ENCODE measurements around the gene TMEM164.

Gene TMEM164

DNA sequence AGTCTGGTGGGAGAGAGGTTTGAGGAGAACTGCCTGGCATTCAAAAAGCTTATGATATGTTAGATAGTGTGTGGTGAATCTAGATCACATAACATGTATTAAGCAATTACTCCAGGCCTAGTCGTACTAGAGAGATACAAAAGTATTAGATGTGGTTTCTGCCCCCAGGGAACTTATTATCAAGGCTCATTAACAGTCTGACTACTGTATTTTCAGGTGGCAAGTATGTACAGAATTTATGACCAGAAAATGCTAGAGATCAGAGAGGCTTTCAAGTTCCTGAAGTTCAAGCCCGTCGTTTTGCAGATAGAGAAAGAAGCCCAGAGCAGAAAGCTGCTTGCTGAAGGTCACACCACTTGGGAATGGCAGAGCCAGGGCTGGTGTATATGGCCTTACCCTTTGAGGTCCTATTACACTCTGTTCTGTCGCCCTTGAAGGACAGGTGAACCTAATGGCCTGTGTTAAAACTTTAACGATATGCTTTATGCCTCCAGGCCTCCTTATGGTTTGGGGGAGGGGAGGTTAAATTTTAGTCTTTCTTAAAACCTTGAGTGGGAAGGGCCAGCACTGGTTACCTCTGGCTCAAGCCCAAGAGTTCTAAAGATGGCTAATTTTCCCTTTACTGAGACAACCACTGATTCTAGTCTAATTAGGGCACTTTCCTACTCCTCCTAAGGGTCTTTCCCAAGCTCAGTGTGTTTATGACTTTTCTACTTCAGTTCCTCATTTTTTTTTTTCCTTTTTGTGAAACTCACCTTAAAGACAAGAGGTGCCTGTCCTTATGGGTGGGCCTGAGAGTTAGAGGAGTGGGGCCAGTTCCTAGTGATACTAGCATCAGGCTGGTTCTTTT lies 19.9 kb downstream of the TMEM164 start:
- no peak for DNase-seq (ENCODE audit: low spot score)
- no peak for TF ChIP-seq CTCF (conservative IDR thresholded peaks at IDR 0.05; ENCODE audit: low read depth)
- CTCF ChIA-PET, result no interaction called here
- H3K27ac ChIP-seq, result no peak overlapping the region
- POLR2A ChIA-PET (ENCODE audit: low non-redundant PET), result no interaction called here

DNA sequence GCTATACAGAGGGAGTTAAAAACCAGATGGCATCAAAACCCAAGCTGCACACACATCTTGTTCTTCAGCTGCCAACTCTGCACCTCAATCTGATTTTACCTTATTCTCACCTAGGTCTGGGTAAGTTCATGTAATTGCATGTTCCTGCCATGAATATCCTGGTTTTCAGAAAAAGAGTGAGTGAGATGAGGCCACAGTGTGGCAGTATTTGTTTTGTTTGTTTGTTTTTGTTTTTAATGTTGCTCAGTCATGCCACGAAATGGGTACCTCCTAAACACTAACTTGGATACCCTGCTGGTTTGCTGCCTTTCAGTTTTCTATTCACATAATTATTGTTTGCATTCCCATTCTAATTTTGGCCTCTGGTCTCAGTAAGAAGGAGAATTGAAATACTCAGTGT lies 22.5 kb downstream of the TMEM164 start:
- ChIA-PET POLR2A (ENCODE audit: low non-redundant PET) (no interaction called here), CTCF (interaction anchor here (0.9 kb wide), 1 partner anchor 11 kb away, joined by 3 read pairs; no protein-coding TSS in a partner anchor)
- DNase-seq (ENCODE audit: low spot score), result no peak
- H3K27ac ChIP-seq, result no peak overlapping the region
- TF ChIP-seq CTCF (conservative IDR thresholded peaks at IDR 0.05; ENCODE audit: low read depth), result no peak

- POLR2A ChIA-PET (ENCODE audit: low non-redundant PET), result no interaction called here
- TF ChIP-seq CTCF (conservative IDR thresholded peaks at IDR 0.05; ENCODE audit: low read depth), result no peak
- DNase-seq (ENCODE audit: low spot score), result peak; percentile 53
- CTCF ChIA-PET, result interaction anchor here (0.9 kb wide), 1 partner anchor 11 kb away, joined by 3 read pairs; no protein-coding TSS in a partner anchor
- H3K27ac ChIP-seq, result no peak overlapping the region
Observed at GRCh38 chrX:110026099-110026844, 23.4 kb downstream of the TMEM164 start.

DNA sequence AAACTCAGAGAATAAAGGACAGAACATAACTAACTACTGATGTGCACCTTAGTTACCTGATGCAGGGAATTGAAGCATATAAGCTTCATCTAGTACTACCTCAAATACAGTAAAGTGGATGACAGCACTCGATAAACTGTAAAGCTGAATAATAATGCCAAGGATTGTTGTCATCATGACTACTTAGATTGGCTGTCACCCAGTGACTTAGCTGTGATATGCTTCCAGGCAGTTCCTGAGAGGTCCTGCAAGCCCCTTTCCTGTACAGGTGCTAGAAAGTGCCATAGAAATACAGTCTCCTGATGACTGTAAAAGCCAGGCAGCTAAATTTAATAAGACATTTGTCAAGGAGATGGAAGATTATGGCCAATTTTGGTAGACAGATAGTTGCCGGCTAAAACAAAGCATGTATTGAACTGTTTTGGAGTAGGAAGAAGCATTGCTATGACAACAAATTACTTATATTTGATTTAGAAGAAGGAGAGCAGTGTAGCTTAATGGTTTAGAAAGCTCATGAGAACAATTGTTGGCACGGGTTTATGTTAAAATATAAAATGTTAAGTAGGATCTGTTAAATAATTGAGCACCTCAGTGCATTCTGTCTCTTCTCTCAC lies 29.7 kb downstream of the TMEM164 start:
- POLR2A ChIA-PET (ENCODE audit: low non-redundant PET), result no interaction called here

GRCh38 chrX:110034036-110034435 lies 31.1 kb downstream of the TMEM164 start:
- TF ChIP-seq CTCF (conservative IDR thresholded peaks at IDR 0.05; ENCODE audit: low read depth), result no peak
- no peak overlapping the region for H3K27ac ChIP-seq
- DNase-seq (ENCODE audit: low spot score), result no peak
- ChIA-PET CTCF (no interaction called here), POLR2A (ENCODE audit: low non-redundant PET) (no interaction called here)

More for the DNA sequence above, 29.7 kb downstream of the TMEM164 start:
- no peak overlapping the region for H3K27ac ChIP-seq
- no peak for TF ChIP-seq CTCF (conservative IDR thresholded peaks at IDR 0.05; ENCODE audit: low read depth)
- no peak for DNase-seq (ENCODE audit: low spot score)
- CTCF ChIA-PET, result no interaction called here

All from RWPE1 (cell line).